Activated naive CD4-positive, alpha-beta T cell treated with anti-CD3 and anti-CD28 coated beads, Interleukin-2, amount 10 ng/mL, durations not matched to agents 7 days and 5 days (primary cell): ENCODE data around the gene TNNT2.
A peak's percentile ranks its signal among the peaks of the same experiment; 100 is the strongest.

Experiments
- CTCF ChIA-PET: fragments of 350-600 bp; sonication (Branson Sonifier 250); formaldehyde crosslinking; loops from one replicate; lab custom pipeline; 2021; ENCODE audit warnings: antibody characterized with exemption; lab: Charles Lee
- DNase-seq: peaks from one replicate; pipeline ENCODE4 v3.0.0-alpha.2; 2020
- H3K27ac Mint-ChIP-seq: one replicate; pipeline ENCODE4 v1.8.0; 2021; ENCODE audit warnings: mild to moderate bottlenecking, moderate library complexity, mixed read lengths
- H3K27me3 Mint-ChIP-seq: one replicate; pipeline ENCODE4 v1.8.0; 2021; ENCODE audit warnings: mild to moderate bottlenecking, mixed read lengths
- H3K36me3 Mint-ChIP-seq: one replicate; pipeline ENCODE4 v1.8.0; 2021; ENCODE audit warnings: mixed read lengths
- H3K4me1 Mint-ChIP-seq: one replicate; pipeline ENCODE4 v1.8.0; 2021; ENCODE audit warnings: mixed read lengths
- H3K4me3 Mint-ChIP-seq: one replicate; pipeline ENCODE4 v1.8.0; 2021; ENCODE audit warnings: mild to moderate bottlenecking, moderate library complexity, mixed read lengths
- H3K9me3 Mint-ChIP-seq: one replicate; pipeline ENCODE4 v1.8.0; 2021; ENCODE audit warnings: mixed read lengths

Gene TNNT2

GRCh38 chr1:201310986-201311355, 66.5 kb downstream of the TNNT2 start:
- CTCF ChIA-PET: no interaction called here
- H3K36me3 Mint-ChIP-seq: no peaks in the 10 kb centered on the region
- no peaks in the 10 kb centered on the region for H3K9me3 Mint-ChIP-seq
- no peak overlapping the region for H3K4me3 Mint-ChIP-seq
- H3K27me3 Mint-ChIP-seq: peaks cover 53% of the 10 kb centered on the region
- H3K4me1 Mint-ChIP-seq: peaks cover 4% of the 10 kb centered on the region
- no peak overlapping the region for H3K27ac Mint-ChIP-seq
- DNase-seq: no peak

- Mint-ChIP-seq H3K4me1 (peaks cover 4% of the 10 kb centered on the region), H3K27ac (no peak overlapping the region), H3K9me3 (no peaks in the 10 kb centered on the region), H3K27me3 (peaks cover 58% of the 10 kb centered on the region), H3K36me3 (no peaks in the 10 kb centered on the region), H3K4me3 (no peak overlapping the region)
- no peak for DNase-seq
- CTCF ChIA-PET: no interaction called here
Measured at GRCh38 chr1:201310251-201310985, 67.1 kb downstream of the TNNT2 start.

- H3K36me3 Mint-ChIP-seq: no peaks in the 10 kb centered on the region
- H3K4me3 Mint-ChIP-seq: no peak overlapping the region
- H3K27me3 Mint-ChIP-seq: peaks cover 67% of the 10 kb centered on the region
- no peaks in the 10 kb centered on the region for H3K9me3 Mint-ChIP-seq
- H3K27ac Mint-ChIP-seq: no peak overlapping the region
- H3K4me1 Mint-ChIP-seq: peaks cover 4% of the 10 kb centered on the region
- DNase-seq: peak; percentile 24
- CTCF ChIA-PET: interaction anchor here (1.7 kb wide), 1 partner anchor 36 kb away, joined by 4 read pairs; no protein-coding TSS in a partner anchor
Measured at GRCh38 chr1:201309416-201309815, 68.1 kb downstream of the TNNT2 start.
